ENCODE measurements around the gene PDCD6IP. TPM values are rescaled to one million over a fixed set of nuclear protein-coding genes. Genes with fewer than 3 reads are reported as not detected.

The PDCD6IP gene
- total RNA-seq, 1 experiment from 2014 or later: 266 TPM

GRCh38 chr3:33918126-33918756 lies 119.8 kb downstream of the PDCD6IP start:
- TF ChIP-seq EZH2 (IDR thresholded peaks at IDR 0.05; ENCODE audit: low read length, unreplicated experiment) (no peak), CTCF (conservative IDR thresholded peaks at IDR 0.05; ENCODE audit: low read depth, low read length) (no peak), EZH2phosphoT487 (IDR thresholded peaks at IDR 0.05; ENCODE audit: borderline replicate concordance, low read length) (no peak)
- Histone ChIP-seq H4K20me1 (ENCODE audit: low read length) (no peaks in the 10 kb centered on the region), H3K27ac (ENCODE audit: low read length) (no peak overlapping the region), H3K9ac (ENCODE audit: low read length) (no peak overlapping the region), H3K79me2 (ENCODE audit: low read length) (no peaks in the 10 kb centered on the region), H2AFZ (ENCODE audit: low read length) (no peak overlapping the region), H3K4me3 (ENCODE audit: low read length) (no peak overlapping the region), H3K9me3 (ENCODE audit: low read length) (no peaks in the 10 kb centered on the region), H3F3A (ENCODE audit: low read length, unreplicated experiment) (no peaks in the 10 kb centered on the region), H3K4me2 (ENCODE audit: low read length) (no peak overlapping the region), H3K27me3 (ENCODE audit: low read length) (no peaks in the 10 kb centered on the region), H3K36me3 (ENCODE audit: low read depth, low read length) (no peaks in the 10 kb centered on the region), H3K9me2 (replicated peaks; ENCODE audit: low read length) (no peaks in the 10 kb centered on the region), H3K4me1 (ENCODE audit: insufficient read depth, low read length) (no peaks in the 10 kb centered on the region)
- ChIA-PET CTCF (no interaction called here), POLR2A (ENCODE audit: unreplicated experiment) (no interaction called here)
- ATAC-seq (no peak), DNase-seq (no peak)
- intact Hi-C loops (cut with micrococcal nuclease): no loop called here
- BruUV-seq (replicated peaks): no TSS peak

Other genes with a start within 250 kb of the PDCD6IP start
- 84.8 and 98.7 TPM in 2 replicates for gene CLASP2, start 80.4 kb upstream of the PDCD6IP start, total RNA-seq (2014; rRNA removed)